NCI-H748 treated with DMSO at 0.1 percent for 48 hours (cell line): ENCODE results near the gene GSPT1.
A peak's percentile ranks its signal among the peaks of the same experiment; 100 is the strongest.
"Not testable (repeated sequence)": the region's sequence is repeated elsewhere in the genome, so short reads cannot be mapped to it uniquely, and the experiment has no call there.

Experiments used
- DNase-seq: peaks from one replicate; lab custom pipeline; 2025; lab: John Stamatoyannopoulos, UW

GSPT1 gene

DNA sequence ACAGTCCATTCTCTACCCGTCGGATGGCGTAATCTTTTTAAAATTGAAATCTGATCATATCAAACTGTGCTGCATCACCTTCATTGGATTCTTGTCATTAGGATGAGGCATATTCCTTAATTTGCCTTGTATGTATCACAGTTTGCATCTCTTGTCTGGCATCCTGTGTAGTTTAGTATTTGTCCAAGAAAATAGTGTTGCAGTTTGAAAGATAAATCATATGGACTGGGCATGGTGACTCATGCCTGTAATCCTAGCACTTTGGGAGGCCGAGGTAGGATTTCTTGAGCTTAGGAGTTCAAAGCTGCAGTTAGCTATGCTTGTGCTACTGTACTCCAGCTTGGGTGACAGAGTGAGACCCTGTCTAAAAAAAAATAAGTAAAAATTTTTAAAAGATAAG lies 58.6 kb downstream of the GSPT1 start:
- DNase-seq = no peak

- no peak for DNase-seq
These were observed 63.5 kb downstream of the GSPT1 start for GRCh38 chr16:11852092-11852809.

- peak; percentile 51 for DNase-seq
These were observed 64.3 kb downstream of the GSPT1 start, which contains the start of gene RSL1D1 for GRCh38 chr16:11851294-11852091. Gene RSL1D1, minus strand, starts transcription at chr16:11851542. Its CDS starts 30 bp downstream, at chr16:11851512.

DNA sequence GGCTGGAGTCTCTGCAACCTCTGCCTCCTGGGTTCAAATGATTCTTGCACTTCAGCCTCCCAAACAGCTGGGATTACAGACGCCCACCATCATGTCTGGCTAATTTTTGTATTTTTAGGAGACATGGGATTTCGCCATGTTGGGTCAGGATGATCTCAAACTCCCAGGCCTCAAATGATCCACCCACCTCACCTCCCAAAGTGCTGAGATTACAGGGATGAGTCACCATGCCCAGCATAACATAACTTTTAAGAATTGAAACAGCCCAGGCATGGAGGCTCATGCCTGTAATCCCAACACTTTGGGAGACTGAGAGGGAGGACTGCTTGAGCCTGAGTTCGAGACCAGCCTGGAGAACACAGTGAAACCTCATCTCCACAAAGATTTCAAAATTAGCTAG lies 66.9 kb downstream of the GSPT1 start:
- no peak for DNase-seq

- no peak for DNase-seq
These were observed 71.3 kb downstream of the GSPT1 start for GRCh38 chr16:11844499-11844898.

- no peak for DNase-seq
These were observed 71.9 kb downstream of the GSPT1 start for GRCh38 chr16:11843861-11844260.

DNA sequence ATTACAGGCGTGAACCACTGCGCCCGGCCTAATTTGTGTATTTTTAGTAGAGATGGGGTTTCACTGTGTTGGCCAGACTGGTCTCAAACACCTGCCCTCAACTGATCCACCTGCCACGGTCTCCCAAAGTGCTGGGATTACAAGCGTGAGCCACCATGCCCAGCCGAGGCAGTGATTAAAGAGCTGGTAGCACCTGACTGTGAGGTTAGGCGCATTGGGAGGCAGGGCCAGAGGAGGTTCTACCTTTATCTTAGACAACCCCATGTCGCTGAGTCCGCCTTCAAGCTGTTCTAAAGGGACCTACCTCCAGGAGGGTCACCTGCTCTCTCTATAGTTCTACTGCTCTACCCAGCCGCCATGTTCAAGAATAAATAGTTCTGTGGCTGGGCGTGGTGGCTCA lies 72.5 kb downstream of the GSPT1 start:
- no peak for DNase-seq

DNA sequence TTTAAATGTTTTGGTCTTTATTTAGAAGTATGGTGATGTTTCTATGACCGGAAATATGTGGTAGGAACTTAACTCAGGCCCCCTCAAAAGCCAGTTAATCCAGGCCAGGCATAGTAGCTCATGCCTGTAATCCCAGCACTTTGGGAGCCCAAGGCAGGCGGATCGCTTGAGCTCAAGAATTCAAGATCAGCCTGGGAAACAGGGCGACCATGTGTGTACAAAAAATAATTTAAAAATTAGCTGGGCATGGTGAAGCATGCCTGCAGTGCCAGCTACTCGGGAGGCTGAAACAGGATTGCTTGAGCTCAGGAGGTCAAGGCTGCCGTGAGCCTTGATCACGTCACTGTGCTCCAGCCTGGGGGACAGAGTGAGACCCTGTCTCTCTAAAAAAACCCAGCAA lies 74.7 kb downstream of the GSPT1 start:
- DNase-seq = no peak

GRCh38 chr16:11836650-11837244 lies 79.0 kb downstream of the GSPT1 start:
- no peak for DNase-seq

DNA sequence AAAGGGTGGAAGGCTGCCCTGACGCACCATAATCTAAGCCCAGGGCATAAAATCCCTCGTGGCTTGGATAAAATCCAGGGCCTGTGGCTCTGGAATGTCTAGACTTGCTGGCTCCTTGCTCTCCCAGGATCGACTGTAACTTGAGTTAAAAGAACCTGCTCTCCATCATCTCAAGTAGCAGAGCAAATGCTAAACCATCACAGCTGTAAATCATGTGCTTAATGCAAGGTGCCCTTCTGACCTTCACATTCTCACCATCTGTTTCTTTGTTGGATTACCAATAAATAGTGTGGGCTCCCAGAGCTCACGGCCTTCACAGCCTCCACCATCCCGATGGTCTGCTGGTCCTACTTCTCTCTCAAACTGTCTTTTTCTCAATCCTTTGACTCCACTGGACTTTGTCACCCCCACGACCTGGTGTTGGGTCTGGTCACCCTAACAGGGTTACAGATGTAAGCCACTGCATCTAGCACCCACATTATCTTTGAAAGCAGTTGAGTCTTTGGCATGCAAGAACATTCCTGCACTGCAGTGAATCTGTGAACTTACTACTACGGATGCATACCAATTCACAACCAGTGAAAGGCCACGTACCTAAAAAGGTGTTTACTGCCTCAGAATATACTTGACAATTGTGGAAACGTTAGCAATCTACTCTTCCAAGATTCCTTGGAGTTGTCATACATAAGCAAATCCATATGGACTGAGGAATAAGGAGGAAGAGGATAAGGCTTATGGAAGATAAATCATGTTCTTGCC lies 79.7 kb downstream of the GSPT1 start:
- DNase-seq = no peak

GRCh38 chr16:11835309-11835708 lies 80.4 kb downstream of the GSPT1 start:
- DNase-seq = no peak

DNA sequence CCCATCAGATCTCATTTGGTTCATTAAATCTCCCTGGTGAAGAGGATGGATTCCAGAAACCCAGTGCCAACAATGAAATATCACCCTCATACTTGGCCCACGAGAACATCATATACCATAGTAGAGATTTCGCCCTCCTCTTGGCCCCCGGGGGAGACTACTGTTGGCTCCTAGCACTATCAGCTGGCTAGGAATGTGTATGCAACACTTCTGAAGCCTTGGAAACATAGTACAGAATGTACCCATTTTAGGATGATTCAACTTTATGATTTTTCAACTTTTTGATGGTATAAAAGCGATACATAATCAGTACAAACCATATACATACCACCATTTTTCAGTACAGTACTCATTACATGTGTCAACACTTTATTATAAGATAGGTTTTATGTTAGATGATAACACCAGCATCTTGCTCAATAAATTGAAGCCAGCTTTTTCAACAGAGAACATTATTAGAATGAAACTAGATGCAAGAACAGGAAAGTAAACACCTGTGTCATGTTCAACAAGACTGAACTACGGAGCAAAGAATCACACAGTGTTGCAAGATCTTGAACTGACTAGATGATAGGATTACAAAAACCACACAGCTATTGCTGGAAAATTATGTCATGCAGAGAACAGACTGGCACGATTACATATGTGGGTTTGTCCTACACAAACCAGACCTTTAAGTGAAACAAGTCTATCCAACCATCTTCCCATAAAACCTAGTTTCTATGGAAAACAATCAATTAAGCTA lies 81.6 kb downstream of the GSPT1 start:
- DNase-seq = no peak

DNA sequence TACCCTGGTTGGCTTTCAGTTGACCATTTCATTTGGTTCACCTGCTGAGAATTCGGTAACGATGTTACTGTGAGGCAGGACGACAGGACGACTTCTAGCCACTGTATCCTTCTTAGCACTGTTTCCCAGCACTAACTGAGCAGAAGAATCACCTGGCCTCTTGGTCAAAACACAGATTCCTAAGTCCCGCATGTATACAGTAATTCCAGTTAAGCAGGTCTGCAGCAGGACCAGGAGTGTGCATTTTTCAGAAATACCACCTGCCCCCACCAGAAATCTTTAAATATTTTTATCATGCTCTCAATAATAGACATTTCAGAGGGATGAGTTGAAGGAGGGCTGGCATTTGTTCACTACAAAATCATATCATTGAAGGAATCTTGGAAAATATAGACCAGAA lies 87.1 kb downstream of the GSPT1 start:
- no peak for DNase-seq

DNA sequence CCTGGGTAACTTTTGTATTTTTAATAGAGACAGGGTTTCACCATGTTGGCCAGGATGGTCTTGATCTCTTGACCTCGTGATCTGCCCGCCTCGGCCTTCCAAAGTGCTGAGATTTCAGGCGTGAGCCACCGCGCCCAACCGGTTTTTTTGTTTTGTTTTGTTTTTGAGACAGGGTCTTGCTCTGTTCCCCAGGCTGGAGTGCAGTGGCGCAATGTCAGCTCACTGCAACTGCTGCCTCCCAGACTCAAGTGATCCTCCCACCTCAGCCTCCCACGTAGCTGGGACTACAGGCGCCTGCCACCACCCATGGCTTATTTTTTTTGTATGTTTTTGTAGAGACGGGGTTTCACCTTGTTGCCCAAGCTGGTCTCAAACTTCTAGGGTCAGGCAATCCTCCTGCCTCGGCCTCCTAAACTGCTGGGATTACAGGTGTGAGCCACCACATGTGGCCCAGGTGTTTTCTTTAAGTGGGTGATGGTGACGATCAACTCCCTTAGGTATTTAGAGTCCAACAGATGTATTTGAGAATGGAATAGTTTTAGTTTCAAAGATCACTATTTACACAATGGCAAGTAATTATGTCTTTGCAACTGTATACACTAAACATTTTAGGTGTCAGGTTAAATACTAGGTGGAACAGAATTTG lies 90.1 kb downstream of the GSPT1 start:
- DNase-seq = not testable (repeated sequence)

GRCh38 chr16:11824362-11824761 lies 91.4 kb downstream of the GSPT1 start:
- no peak for DNase-seq

- not testable (repeated sequence) for DNase-seq
These were observed 92.1 kb downstream of the GSPT1 start for GRCh38 chr16:11823645-11824044.

- DNase-seq = no peak
These were observed 96.0 kb downstream of the GSPT1 start for GRCh38 chr16:11819798-11820197.

- not testable (repeated sequence) for DNase-seq
These were observed 96.8 kb downstream of the GSPT1 start for GRCh38 chr16:11818970-11819369.
